ENCODE results near the gene UNKL. TPM values are rescaled to one million over a fixed set of nuclear protein-coding genes. Genes with fewer than 3 reads are reported as not detected.

Gene UNKL
- polyA plus RNA-seq, 1 donor: 7.5 TPM

DNA sequence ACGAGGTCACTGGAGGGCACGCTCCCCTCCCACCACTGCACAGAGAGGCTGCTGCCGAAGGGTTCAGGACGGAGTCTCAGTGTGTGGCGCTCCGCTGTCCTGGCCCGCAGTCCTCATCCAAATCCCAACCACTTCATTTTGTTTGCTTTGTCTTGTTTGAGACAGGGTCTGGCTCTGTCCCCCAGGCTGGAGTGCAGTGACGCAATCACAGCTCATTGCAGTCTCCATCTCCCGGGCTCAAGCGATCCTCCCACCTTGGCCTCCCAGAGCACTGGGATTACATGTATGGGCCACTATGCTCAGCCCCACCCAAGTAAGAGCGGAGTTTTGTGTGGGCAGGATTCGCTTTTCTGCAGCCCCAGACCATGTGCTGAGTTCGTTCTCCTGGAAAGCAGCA, 12.7 kb downstream of the UNKL start:
- DNase-seq (ENCODE audit: low read depth): no peak

GRCh38 chr16:1401061-1401757, 13.3 kb downstream of the UNKL start:
- no peak for DNase-seq (ENCODE audit: low read depth)

DNA sequence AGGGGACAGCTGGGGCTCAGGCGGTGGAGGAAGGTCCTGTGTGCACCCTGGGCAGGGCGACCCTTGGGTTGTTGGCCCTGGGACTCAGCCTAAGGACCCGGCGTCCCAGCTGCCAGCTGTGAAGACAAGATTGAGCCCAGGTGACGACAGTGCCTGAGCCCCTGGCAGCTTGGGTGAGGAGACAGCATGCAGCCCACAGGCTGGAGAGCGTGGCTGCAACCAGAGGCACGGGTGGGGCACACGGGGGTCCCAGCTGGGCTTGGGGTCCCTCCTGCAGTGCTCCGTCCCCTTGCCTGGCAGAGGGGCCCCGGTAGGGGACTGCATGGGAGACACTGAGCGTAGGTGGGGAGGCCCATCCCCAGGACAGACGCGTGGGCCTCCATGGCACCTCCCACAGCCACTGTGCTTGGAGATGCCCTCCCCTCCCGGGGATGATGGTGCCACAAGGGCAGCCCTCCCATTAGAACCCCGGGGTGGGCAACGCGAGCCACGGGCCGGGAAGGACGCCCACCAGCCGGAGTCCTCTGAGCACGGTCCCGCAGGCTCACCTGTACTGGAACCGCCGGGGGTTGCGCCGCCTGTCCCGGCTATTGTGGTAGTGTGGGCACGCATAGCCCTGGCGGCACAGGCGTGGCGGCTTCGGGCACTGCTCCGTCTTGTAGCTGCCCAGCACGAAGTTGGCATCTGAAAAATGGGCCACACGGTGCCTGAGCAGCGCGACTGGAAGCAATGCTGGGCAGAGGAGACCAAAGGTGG, 15.5 kb downstream of the UNKL start:
- DNase-seq (ENCODE audit: low read depth): no peak

GRCh38 chr16:1398351-1398750, 16.2 kb downstream of the UNKL start:
- DNase-seq (ENCODE audit: low read depth): no peak

- no peak for DNase-seq (ENCODE audit: low read depth)
These were observed 16.7 kb downstream of the UNKL start for GRCh38 chr16:1397779-1398178.

- no peak for DNase-seq (ENCODE audit: low read depth)
These were observed 19.0 kb downstream of the UNKL start for GRCh38 chr16:1395444-1396031.

GRCh38 chr16:1394367-1394951, 20.0 kb downstream of the UNKL start:
- no peak for DNase-seq (ENCODE audit: low read depth)

GRCh38 chr16:1393613-1394176, 20.8 kb downstream of the UNKL start:
- DNase-seq (ENCODE audit: low read depth): no peak

DNA sequence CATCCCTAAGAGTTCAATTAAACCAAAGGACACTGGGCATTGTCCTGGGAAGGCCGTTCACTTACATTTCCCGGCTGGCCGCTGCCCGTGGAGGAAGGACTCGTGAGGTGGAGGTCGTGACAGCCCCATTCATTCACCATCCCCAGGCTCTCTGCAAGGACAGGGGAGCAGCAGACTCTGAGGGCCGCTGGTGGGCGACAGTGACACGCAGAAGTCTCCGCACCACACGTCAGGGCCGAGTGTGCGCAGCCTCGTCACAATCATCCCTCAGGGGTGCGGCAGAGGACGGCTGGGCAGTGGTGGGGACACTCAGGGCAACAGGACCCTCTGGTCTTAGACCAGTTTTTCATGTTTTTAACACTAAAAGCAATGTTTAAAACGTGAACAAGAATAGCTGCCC, 21.7 kb downstream of the UNKL start:
- no peak for DNase-seq (ENCODE audit: low read depth)

DNA sequence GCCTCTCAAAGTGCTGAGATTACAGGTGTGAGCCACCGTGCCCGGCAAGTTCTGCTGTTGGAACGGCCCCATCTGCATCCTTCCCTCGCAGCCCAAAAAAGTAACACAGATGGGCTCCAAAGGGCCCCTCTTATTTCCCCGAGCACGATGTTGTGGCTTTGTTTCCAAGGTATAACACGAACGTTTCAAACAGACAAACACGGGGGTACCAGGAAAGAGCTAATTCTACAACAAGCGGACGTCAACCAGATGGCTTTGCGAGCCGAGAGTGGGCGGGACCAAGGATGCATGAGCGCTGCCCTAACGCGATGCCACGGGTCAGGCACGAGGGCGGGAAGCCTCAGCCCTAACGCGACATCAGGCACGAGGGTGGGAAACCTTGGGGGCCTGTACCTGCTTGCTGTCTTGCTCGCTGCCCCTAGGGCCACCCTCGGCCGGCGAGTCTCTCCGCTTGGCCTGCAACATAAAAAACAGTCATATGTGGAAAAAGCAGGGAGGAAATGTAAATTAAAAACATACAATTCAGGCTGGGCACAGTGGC, 24.2 kb downstream of the UNKL start:
- no peak for DNase-seq (ENCODE audit: low read depth)

GRCh38 chr16:1389762-1390161, 24.7 kb downstream of the UNKL start:
- DNase-seq (ENCODE audit: low read depth): no peak

DNA sequence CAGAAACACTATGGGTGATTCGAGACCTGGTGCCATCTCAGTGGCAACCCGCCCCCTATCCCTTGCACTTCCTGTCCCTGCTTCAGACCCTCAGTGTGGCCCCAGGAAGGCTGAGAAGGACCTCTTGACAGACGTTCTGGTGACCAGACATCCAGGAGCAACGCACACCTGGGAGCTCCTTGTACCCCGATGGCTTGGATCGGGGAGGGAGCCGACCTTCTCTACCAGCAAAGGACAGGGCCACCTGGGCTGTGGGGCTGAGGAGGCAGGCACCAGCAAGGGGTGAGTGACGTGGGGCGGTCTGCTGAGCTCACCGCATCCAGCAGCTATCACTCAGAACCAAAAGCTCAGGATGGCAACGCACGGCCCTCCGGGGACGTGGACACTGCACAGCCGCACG, 27.2 kb downstream of the UNKL start:
- DNase-seq (ENCODE audit: low read depth): no peak

GRCh38 chr16:1385232-1385631, 29.3 kb downstream of the UNKL start:
- no peak for DNase-seq (ENCODE audit: low read depth)

GRCh38 chr16:1383556-1383955, 30.9 kb downstream of the UNKL start:
- DNase-seq (ENCODE audit: low read depth): no peak

DNA sequence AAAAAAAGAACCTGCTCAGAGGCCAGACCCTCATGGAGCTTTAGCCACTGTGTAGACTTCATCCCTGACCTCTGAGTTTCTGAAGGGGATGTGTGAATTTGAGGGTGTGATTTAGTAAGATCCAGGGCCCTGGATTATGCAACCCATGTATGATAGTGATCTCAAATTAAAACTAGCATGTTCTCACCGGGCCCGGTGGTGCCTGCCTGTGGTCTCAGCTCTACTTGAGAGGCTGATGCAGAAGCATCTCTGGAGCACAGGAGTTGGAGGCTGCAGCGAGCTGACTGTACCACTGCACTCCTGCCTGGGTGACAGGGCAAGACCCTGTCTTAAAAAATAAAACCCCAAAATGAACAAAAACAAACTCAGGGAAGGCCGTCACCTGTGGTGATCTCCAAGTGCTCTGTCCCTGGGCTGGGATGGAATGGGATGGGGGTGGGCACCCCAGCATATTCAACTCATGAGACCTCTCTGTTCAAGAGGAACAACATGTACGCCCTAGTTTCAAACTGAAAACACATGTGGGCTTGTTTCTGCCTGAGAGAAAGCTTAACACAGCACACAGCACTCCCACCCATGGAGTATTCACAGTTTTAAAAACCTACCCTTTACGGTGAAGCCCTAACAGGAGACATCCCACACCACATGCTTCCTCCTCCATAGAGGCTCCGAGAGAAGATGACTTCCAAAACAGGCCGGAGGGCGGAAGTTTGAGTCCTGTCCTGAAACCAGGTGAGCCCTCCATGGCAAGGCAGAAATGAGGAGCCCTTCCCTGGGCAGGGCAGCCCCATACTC, 32.7 kb downstream of the UNKL start:
- DNase-seq (ENCODE audit: low read depth): no peak

DNA sequence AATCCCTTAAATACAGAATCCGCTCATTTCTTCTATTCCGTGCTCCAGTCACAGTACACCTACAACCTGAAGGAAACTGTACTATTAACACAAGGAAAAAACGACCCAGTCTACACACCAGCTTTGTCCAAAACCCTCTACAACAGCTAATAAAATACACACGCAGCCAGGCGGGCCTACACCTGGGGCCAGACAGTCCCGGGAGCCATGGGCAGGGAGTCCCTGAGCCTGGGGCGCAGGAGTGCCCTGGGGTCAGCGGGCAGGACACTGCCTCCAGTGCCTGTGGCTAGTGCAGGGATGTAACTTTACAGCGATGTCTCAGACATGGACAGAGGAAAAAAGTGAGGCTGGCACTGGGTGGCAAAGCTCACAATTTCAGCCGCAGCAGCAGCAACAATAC, 34.3 kb downstream of the UNKL start:
- DNase-seq (ENCODE audit: low read depth): no peak

- DNase-seq (ENCODE audit: low read depth): no peak
These were observed 35.0 kb downstream of the UNKL start for GRCh38 chr16:1379304-1380076.

GRCh38 chr16:1378804-1379303, 35.6 kb downstream of the UNKL start:
- DNase-seq (ENCODE audit: low read depth): peak; percentile 2

- DNase-seq (ENCODE audit: low read depth): no peak
These were observed 36.3 kb downstream of the UNKL start for GRCh38 chr16:1378087-1378803.
